ENCODE data around the gene CHSY3.

- TF ChIP-seq CTCF (IDR thresholded peaks at IDR 0.05; ENCODE audit: insufficient read depth, low read depth, low read length) (no peak), EZH2 (IDR thresholded peaks at IDR 0.05; ENCODE audit: insufficient read depth, low read length) (no peak)
These were observed 260.7 kb downstream of the CHSY3 start for GRCh38 chr5:130164966-130165365.
